GM23338 (cell line): ENCODE data around the gene PIGK. TPM values are rescaled to one million over a fixed set of nuclear protein-coding genes. Genes with fewer than 3 reads are reported as not detected.

Source experiments
- ATAC-seq: fragments of 200-7000 bp; cut with Tn5 transposase; 3 replicates; pipeline ENCODE4 v1.9.1; 2020
- DNase-seq: peaks from one replicate; pipeline ENCODE4 v3.0.0-alpha.2; 2015; ENCODE audit warnings: low spot score
- H2AFZ ChIP-seq: fragments of 200-600 bp; sonication (generic); 2 replicates; pipeline ENCODE4 v1.8.0; 2016; ENCODE audit warnings: antibody characterized with exemption, mild to moderate bottlenecking, moderate library complexity
- H3F3A ChIP-seq: fragments of 200-600 bp; sonication (generic); replicated peaks from 2 replicates; pipeline ENCODE4 v1.8.0; 2017; ENCODE audit warnings: antibody characterized with exemption, mixed run types, low read depth
- H3K27ac ChIP-seq: fragments of 200-600 bp; sonication (generic); 2 replicates; pipeline ENCODE4 v1.6.1; 2016; ENCODE audit warnings: low read depth
- H3K27me3 ChIP-seq: fragments of 200-600 bp; sonication (generic); 2 replicates; pipeline ENCODE4 v1.8.0; 2016; ENCODE audit warnings: mild to moderate bottlenecking, mixed run types, moderate library complexity; ENCODE audit not compliant: insufficient read depth
- H3K36me3 ChIP-seq: fragments of 200-600 bp; sonication (generic); 2 replicates; pipeline ENCODE4 v1.8.0; 2016; ENCODE audit warnings: mild to moderate bottlenecking; ENCODE audit not compliant: insufficient read depth
- H3K4me1 ChIP-seq: fragments of 200-600 bp; sonication (generic); 2 replicates; pipeline ENCODE4 v1.8.0; 2016; ENCODE audit warnings: mild to moderate bottlenecking, moderate library complexity; ENCODE audit not compliant: insufficient read depth
- H3K4me2 ChIP-seq: fragments of 200-600 bp; sonication (generic); 2 replicates; pipeline ENCODE4 v1.7.1; 2017; ENCODE audit warnings: mixed run types
- H3K4me3 ChIP-seq: fragments of 200-600 bp; sonication (generic); 2 replicates; pipeline ENCODE4 v1.6.1; 2016; ENCODE audit warnings: mixed run types
- H3K79me2 ChIP-seq: fragments of 200-600 bp; sonication (generic); replicated peaks from 2 replicates; pipeline ENCODE4 v1.8.0; 2017; ENCODE audit warnings: mild to moderate bottlenecking; ENCODE audit not compliant: insufficient read depth
- H3K9me2 ChIP-seq: fragments of 200-600 bp; sonication (generic); 2 replicates; pipeline ENCODE4 v1.8.0; 2017; ENCODE audit not compliant: insufficient read depth
- H4K20me1 ChIP-seq: fragments of 200-600 bp; sonication (generic); replicated peaks from 2 replicates; pipeline ENCODE4 v1.8.0; 2017; ENCODE audit warnings: mild to moderate bottlenecking; ENCODE audit not compliant: insufficient read depth
- H3K27ac Mint-ChIP-seq: 2 replicates; pipeline ENCODE4 v1.8.0; 2020; ENCODE audit warnings: inconsistent platforms, mild to moderate bottlenecking, moderate library complexity, mixed read lengths
- H3K27me3 Mint-ChIP-seq: 3 replicates; pipeline ENCODE4 v1.8.0; 2022; ENCODE audit warnings: low read depth, mild to moderate bottlenecking, moderate library complexity, mixed read lengths, inconsistent platforms; ENCODE audit not compliant: insufficient read depth, poor library complexity
- H3K36me3 Mint-ChIP-seq: 3 replicates; pipeline ENCODE4 v1.8.0; 2021; ENCODE audit warnings: low read depth, mild to moderate bottlenecking, inconsistent platforms, moderate library complexity, mixed read lengths
- H3K4me1 Mint-ChIP-seq: 3 replicates; pipeline ENCODE4 v1.8.0; 2020; ENCODE audit warnings: mild to moderate bottlenecking, inconsistent platforms, mixed read lengths
- H3K4me3 Mint-ChIP-seq: 3 replicates; pipeline ENCODE4 v1.8.0; 2021; ENCODE audit warnings: moderate library complexity, mild to moderate bottlenecking, inconsistent platforms, mixed read lengths
- H3K9me3 Mint-ChIP-seq: 3 replicates; pipeline ENCODE4 v1.8.0; 2020; ENCODE audit warnings: moderate library complexity, mild to moderate bottlenecking, inconsistent platforms, mixed read lengths
- CREB1 ChIP-seq: fragments of 250-450 bp; sonication (Bioruptor Pico); IDR thresholded peaks from 2 replicates; pipeline ENCODE4 v1.5.0; 2020; ENCODE audit warnings: low read depth, mild to moderate bottlenecking, moderate library complexity
- NANOG ChIP-seq: IDR thresholded peaks from 2 replicates; pipeline ENCODE4 v1.6.1; 2016; ENCODE audit warnings: antibody characterized with exemption, borderline replicate concordance
- POLR2AphosphoS5 ChIP-seq: IDR thresholded peaks from 2 replicates; pipeline ENCODE4 v1.6.1; 2016; ENCODE audit warnings: antibody characterized with exemption, low read depth
- ZNF114 ChIP-seq: fragments of 250-450 bp; sonication (Bioruptor Pico); IDR thresholded peaks from 2 replicates; pipeline ENCODE4 v1.5.0; 2020; ENCODE audit warnings: mild to moderate bottlenecking, moderate library complexity
- long read RNA-seq: library from polyadenylated mRNA; unstranded; transcript quantifications from one replicate; pipeline ENCODE4 v2.0.0, GENCODE V29; 2020; ENCODE audit not compliant: unreplicated experiment
- polyA plus RNA-seq: library from polyadenylated mRNA; unstranded; fragments of >200 nt; fragmentation: Nextera tagmentation; extraction: Ambion mirVana; gene quantifications from 2 replicates; pipeline ENCODE4 v1.2.1, GENCODE V29; 2016
- total RNA-seq: library from RNA; depleted of rRNA; stranded (reverse); fragments of >200 nt; shearing (Covaris generic); gene quantifications from 2 replicates; pipeline ENCODE4 v1.2.3, GENCODE V29; 2014; rRNA removed
- TF ChIP-seq, protein P1 (sequence below): fragments of 250-450 bp; sonication (Bioruptor Pico); IDR thresholded peaks from 2 replicates; pipeline ENCODE4 v1.5.0; 2020; ENCODE audit warnings: mild to moderate bottlenecking, moderate library complexity

PIGK gene
- total RNA-seq (20.8 and 26.4 TPM in 2 replicates), polyA plus RNA-seq (12.7 and 16.4 TPM in 2 replicates)
- long read RNA-seq, full-length matches to known transcripts, result 7 of 8 reads
- long read RNA-seq, partial matches to known transcripts, result 0 of 8 reads
- long read RNA-seq, other reads (novel, unspliced or antisense), result 1 of 8 reads

GRCh38 chr1:77219166-77219887 lies at the start of gene PIGK:
TSS of gene PIGK (minus strand) at chr1:77219430. CDS start at chr1:77219402, 28 bp downstream.
- Histone ChIP-seq H3K4me2 (peak within 1 kb of the TSS; percentile 95), H4K20me1 (no peaks in the 10 kb centered on the region), H3F3A (no peaks in the 10 kb centered on the region), H2AFZ (peak within 1 kb of the TSS; percentile 98), H3K4me1 (peaks cover 14% of the 10 kb centered on the region), H3K36me3 (0 out of 2 replicates have a peak, but pooled peaks cover 4% of the 10 kb centered on the region), H3K4me3 (peak within 1 kb of the TSS; percentile 96), H3K27me3 (no peaks in the 10 kb centered on the region), H3K9me2 (0 out of 2 replicates have a peak, but pooled peaks cover 5% of the 10 kb centered on the region), H3K79me2 (peaks cover 35% of the 10 kb centered on the region), H3K27ac (peak within 1 kb of the TSS; percentile 70; the same call in 1 of the 2 replicates)
- peaks cover 7% of the 10 kb centered on the region for H3K27me3 Mint-ChIP-seq
- ATAC-seq (peak; percentile 98), DNase-seq (peak; percentile 96)
- peaks cover 19% of the 10 kb centered on the region for H3K4me1 Mint-ChIP-seq
- peaks cover 34% of the 10 kb centered on the region for H3K36me3 Mint-ChIP-seq
- TF ChIP-seq POLR2AphosphoS5 (peak; percentile 90), ZNF114 (no peak)
- H3K4me3 Mint-ChIP-seq, result peak within 1 kb of the TSS; percentile 97
- peak within 1 kb of the TSS; percentile 94 for H3K27ac Mint-ChIP-seq
- H3K9me3 Mint-ChIP-seq, result peaks cover 19% of the 10 kb centered on the region

- Histone ChIP-seq H3F3A (no peaks in the 10 kb centered on the region), H3K27me3 (peaks cover 11% of the 10 kb centered on the region; the same call in 1 of the 2 replicates)
These were observed 47.8 kb upstream of the PIGK start for GRCh38 chr1:77267035-77267434.

GRCh38 chr1:77265180-77265579 lies 46.0 kb upstream of the PIGK start:
- H3K36me3 ChIP-seq, result no peaks in the 10 kb centered on the region
- no peak overlapping the region for H2AFZ ChIP-seq
- peaks cover 10% of the 10 kb centered on the region for H3K4me1 Mint-ChIP-seq
- peaks cover 15% of the 10 kb centered on the region for H3K27me3 Mint-ChIP-seq
- H4K20me1 ChIP-seq, result no peaks in the 10 kb centered on the region
- TF ChIP-seq, protein P1, sequence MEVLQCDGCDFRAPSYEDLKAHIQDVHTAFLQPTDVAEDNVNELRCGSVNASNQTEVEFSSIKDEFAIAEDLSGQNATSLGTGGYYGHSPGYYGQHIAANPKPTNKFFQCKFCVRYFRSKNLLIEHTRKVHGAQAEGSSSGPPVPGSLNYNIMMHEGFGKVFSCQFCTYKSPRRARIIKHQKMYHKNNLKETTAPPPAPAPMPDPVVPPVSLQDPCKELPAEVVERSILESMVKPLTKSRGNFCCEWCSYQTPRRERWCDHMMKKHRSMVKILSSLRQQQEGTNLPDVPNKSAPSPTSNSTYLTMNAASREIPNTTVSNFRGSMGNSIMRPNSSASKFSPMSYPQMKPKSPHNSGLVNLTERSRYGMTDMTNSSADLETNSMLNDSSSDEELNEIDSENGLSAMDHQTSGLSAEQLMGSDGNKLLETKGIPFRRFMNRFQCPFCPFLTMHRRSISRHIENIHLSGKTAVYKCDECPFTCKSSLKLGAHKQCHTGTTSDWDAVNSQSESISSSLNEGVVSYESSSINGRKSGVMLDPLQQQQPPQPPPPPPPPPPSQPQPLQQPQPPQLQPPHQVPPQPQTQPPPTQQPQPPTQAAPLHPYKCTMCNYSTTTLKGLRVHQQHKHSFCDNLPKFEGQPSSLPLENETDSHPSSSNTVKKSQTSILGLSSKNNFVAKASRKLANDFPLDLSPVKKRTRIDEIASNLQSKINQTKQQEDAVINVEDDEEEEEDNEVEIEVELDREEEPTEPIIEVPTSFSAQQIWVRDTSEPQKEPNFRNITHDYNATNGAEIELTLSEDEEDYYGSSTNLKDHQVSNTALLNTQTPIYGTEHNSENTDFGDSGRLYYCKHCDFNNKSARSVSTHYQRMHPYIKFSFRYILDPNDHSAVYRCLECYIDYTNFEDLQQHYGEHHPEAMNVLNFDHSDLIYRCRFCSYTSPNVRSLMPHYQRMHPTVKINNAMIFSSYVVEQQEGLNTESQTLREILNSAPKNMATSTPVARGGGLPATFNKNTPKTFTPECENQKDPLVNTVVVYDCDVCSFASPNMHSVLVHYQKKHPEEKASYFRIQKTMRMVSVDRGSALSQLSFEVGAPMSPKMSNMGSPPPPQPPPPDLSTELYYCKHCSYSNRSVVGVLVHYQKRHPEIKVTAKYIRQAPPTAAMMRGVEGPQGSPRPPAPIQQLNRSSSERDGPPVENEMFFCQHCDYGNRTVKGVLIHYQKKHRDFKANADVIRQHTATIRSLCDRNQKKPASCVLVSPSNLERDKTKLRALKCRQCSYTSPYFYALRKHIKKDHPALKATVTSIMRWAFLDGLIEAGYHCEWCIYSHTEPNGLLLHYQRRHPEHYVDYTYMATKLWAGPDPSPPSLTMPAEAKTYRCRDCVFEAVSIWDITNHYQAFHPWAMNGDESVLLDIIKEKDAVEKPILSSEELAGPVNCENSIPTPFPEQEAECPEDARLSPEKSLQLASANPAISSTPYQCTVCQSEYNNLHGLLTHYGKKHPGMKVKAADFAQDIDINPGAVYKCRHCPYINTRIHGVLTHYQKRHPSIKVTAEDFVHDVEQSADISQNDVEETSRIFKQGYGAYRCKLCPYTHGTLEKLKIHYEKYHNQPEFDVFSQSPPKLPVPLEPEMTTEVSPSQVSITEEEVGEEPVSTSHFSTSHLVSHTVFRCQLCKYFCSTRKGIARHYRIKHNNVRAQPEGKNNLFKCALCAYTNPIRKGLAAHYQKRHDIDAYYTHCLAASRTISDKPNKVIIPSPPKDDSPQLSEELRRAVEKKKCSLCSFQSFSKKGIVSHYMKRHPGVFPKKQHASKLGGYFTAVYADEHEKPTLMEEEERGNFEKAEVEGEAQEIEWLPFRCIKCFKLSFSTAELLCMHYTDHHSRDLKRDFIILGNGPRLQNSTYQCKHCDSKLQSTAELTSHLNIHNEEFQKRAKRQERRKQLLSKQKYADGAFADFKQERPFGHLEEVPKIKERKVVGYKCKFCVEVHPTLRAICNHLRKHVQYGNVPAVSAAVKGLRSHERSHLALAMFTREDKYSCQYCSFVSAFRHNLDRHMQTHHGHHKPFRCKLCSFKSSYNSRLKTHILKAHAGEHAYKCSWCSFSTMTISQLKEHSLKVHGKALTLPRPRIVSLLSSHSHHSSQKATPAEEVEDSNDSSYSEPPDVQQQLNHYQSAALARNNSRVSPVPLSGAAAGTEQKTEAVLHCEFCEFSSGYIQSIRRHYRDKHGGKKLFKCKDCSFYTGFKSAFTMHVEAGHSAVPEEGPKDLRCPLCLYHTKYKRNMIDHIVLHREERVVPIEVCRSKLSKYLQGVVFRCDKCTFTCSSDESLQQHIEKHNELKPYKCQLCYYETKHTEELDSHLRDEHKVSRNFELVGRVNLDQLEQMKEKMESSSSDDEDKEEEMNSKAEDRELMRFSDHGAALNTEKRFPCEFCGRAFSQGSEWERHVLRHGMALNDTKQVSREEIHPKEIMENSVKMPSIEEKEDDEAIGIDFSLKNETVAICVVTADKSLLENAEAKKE (CRISPR knock-in tag), result 0 out of 2 replicates have a peak, but pooled peaks have one; percentile 6
- TF ChIP-seq NANOG, result no peak
- H3K79me2 ChIP-seq, result no peaks in the 10 kb centered on the region
- DNase-seq, result peak; percentile 14
- H3K9me3 Mint-ChIP-seq, result no peaks in the 10 kb centered on the region
- peak; percentile 93 for ATAC-seq
- H3K4me3 Mint-ChIP-seq, result no peak overlapping the region
- H3K27me3 ChIP-seq, result peaks cover 11% of the 10 kb centered on the region; the same call in 1 of the 2 replicates
- no peaks in the 10 kb centered on the region for H3K36me3 Mint-ChIP-seq
- no peak overlapping the region for H3K4me3 ChIP-seq
- no peak overlapping the region for H3K27ac Mint-ChIP-seq
- 0 out of 2 replicates have a peak, but pooled peaks cover 1% of the 10 kb centered on the region for H3K9me2 ChIP-seq
- H3F3A ChIP-seq, result no peaks in the 10 kb centered on the region
- H3K4me2 ChIP-seq, result no peak overlapping the region
- peaks cover 4% of the 10 kb centered on the region for H3K4me1 ChIP-seq
- no peak overlapping the region for H3K27ac ChIP-seq

More at GRCh38 chr1:77267035-77267434, 47.8 kb upstream of the PIGK start:
- Mint-ChIP-seq H3K36me3 (no peaks in the 10 kb centered on the region), H3K4me1 (peaks cover 10% of the 10 kb centered on the region), H3K27ac (no peak overlapping the region), H3K4me3 (no peak overlapping the region), H3K9me3 (no peaks in the 10 kb centered on the region), H3K27me3 (peaks cover 13% of the 10 kb centered on the region)
- Histone ChIP-seq H4K20me1 (no peaks in the 10 kb centered on the region), H3K27ac (no peak overlapping the region), H3K4me1 (peaks cover 4% of the 10 kb centered on the region), H3K79me2 (no peaks in the 10 kb centered on the region), H3K36me3 (no peaks in the 10 kb centered on the region), H3K4me3 (no peak overlapping the region), H2AFZ (no peak overlapping the region), H3K4me2 (no peak overlapping the region), H3K9me2 (no peaks in the 10 kb centered on the region)
- DNase-seq (no peak), ATAC-seq (no peak)
- no peak for TF ChIP-seq CREB1
